GM12878 (cell line): ENCODE data around the gene EXO5. TPM values are rescaled to one million over a fixed set of nuclear protein-coding genes. Genes with fewer than 3 reads are reported as not detected.

Source experiments
- ATAC-seq: fragments of 200-7000 bp; cut with Tn5 transposase; 3 replicates; pipeline ENCODE4 v1.9.1; 2020; ENCODE audit warnings: mild to moderate bottlenecking, moderate library complexity
- BruUV-seq: library from RNA; stranded (reverse); fragments of 400-500 nt; replicated peaks from 2 replicates; lab custom pipeline; 2021; lab: Mats Ljungman, UMichigan
- CTCF ChIA-PET: fragments of 300-600 bp; sonication (Branson Sonifier 250); formaldehyde crosslinking; extraction: SDS; loops from one replicate; lab custom pipeline; 2021; ENCODE audit warnings: inconsistent platforms; lab: Yijun Ruan, JAX
- POLR2A ChIA-PET: fragments of 350-600 bp; formaldehyde crosslinking; extraction: SDS; loops from one replicate; lab custom pipeline; 2021; ENCODE audit warnings: inconsistent platforms; lab: Charles Lee
- RAD21 ChIA-PET: fragments of 300-600 bp; sonication (Branson Sonifier 250); formaldehyde crosslinking; loops from one replicate; lab custom pipeline; 2023; ENCODE audit warnings: antibody characterized with exemption; ENCODE audit not compliant: unreplicated experiment; lab: Charles Lee
- SMC1A ChIA-PET: fragments of 300-600 bp; sonication (Branson Sonifier 250); formaldehyde crosslinking; loops from one replicate; lab custom pipeline; 2023; ENCODE audit not compliant: unreplicated experiment, uncharacterized antibody; lab: Charles Lee
- DNase-seq: peaks from one replicate; pipeline ENCODE4 v3.0.0-alpha.2; 2011; ENCODE audit warnings: low read depth, low spot score
- FAIRE-seq: peaks from 3 replicates; lab custom pipeline; 2011; peaks lifted over from hg19 to GRCh38; lab: Jason Lieb, UNC
- H2AFZ ChIP-seq: 2 replicates; pipeline ENCODE4 v1.6.0; 2011; ENCODE audit warnings: low read depth, low read length, control low read depth; ENCODE audit not compliant: control insufficient read depth
- H3K27ac ChIP-seq: 2 replicates; pipeline ENCODE4 v1.5.1; 2011; ENCODE audit warnings: control low read depth; ENCODE audit not compliant: control insufficient read depth, insufficient read depth
- H3K27me3 ChIP-seq, 2 experiments: replicated peaks in 1 of 2; 2 replicates each; pipeline versions ENCODE4 v1.6.0 to v1.6.1; 2011; ENCODE audit warnings: low read length in 1 of 2; ENCODE audit not compliant: control insufficient read depth in 2 of 2, insufficient read depth in 2 of 2
- H3K36me3 ChIP-seq, 2 experiments: 2 replicates each; pipeline ENCODE4 v1.5.1; 2011; ENCODE audit warnings: low read length in 1 of 2; ENCODE audit not compliant: control insufficient read depth in 2 of 2, insufficient read depth in 2 of 2
- H3K4me1 ChIP-seq: 2 replicates; pipeline ENCODE4 v1.6.1; 2011; ENCODE audit warnings: mild to moderate bottlenecking, low read length, moderate library complexity, mixed read lengths; ENCODE audit not compliant: control insufficient read depth, insufficient read depth
- H3K4me2 ChIP-seq: 2 replicates; pipeline ENCODE4 v1.6.0; 2011; ENCODE audit warnings: control low read depth; ENCODE audit not compliant: control insufficient read depth, insufficient read depth
- H3K4me3 ChIP-seq: fragments of 200-600 bp; sonication (generic); 2 replicates; pipeline ENCODE4 v1.5.1; 2016
- H3K79me2 ChIP-seq: 2 replicates; pipeline ENCODE4 v1.6.0; 2011; ENCODE audit warnings: low read length; ENCODE audit not compliant: control insufficient read depth, insufficient read depth
- H3K9ac ChIP-seq: 2 replicates; pipeline ENCODE4 v1.8.0; 2011; ENCODE audit warnings: low read length, control low read depth, mixed read lengths; ENCODE audit not compliant: control insufficient read depth, insufficient read depth
- H3K9me3 ChIP-seq: replicated peaks from 3 replicates; pipeline ENCODE4 v1.5.1; 2011; ENCODE audit warnings: mild to moderate bottlenecking, low read length; ENCODE audit not compliant: control insufficient read depth, insufficient read depth
- H4K20me1 ChIP-seq: 2 replicates; pipeline ENCODE4 v1.6.0; 2011; ENCODE audit not compliant: control insufficient read depth, insufficient read depth
- ASH2L ChIP-seq: fragments of 300-600, 200-600 bp; sonication (generic); IDR thresholded peaks from 2 replicates; pipeline ENCODE4 v1.6.1; 2017; ENCODE audit warnings: low read depth, mild to moderate bottlenecking, borderline replicate concordance
- CHD2 ChIP-seq: IDR thresholded peaks from 2 replicates; pipeline ENCODE4 v1.6.1; 2011; ENCODE audit warnings: low read depth, low read length, improper control_type of control experiment, borderline replicate concordance
- CREB1 ChIP-seq: IDR thresholded peaks from 2 replicates; pipeline ENCODE4 v1.6.1; 2012; ENCODE audit warnings: low read depth, mild to moderate bottlenecking, inconsistent platforms
- EED ChIP-seq: sonication (generic); IDR thresholded peaks from 2 replicates; pipeline ENCODE4 v1.6.1; 2016; ENCODE audit warnings: antibody characterized with exemption, low read depth
- EGR1 ChIP-seq, 2 experiments: IDR thresholded peaks; 1 replicate in 1 of 2; 2 replicates in 1 of 2; pipeline ENCODE4 v1.6.1; 2011 to 2012; ENCODE audit warnings: low read depth in 2 of 2, low read length in 2 of 2, borderline replicate concordance in 1 of 2, mild to moderate bottlenecking in 1 of 2, moderate library complexity in 1 of 2
- GABPA ChIP-seq: IDR thresholded peaks from 2 replicates; pipeline ENCODE4 v1.6.1; 2014; ENCODE audit warnings: antibody characterized with exemption, low read depth, mild to moderate bottlenecking, inconsistent platforms
- IKZF1 ChIP-seq: fragments of 450-650 bp; conservative IDR thresholded peaks from 2 replicates; pipeline ENCODE4 v1.6.1; 2017; ENCODE audit warnings: antibody characterized with exemption, mild to moderate bottlenecking
- MEF2A ChIP-seq: IDR thresholded peaks from 2 replicates; pipeline ENCODE4 v1.6.1; 2011; ENCODE audit warnings: low read depth, mild to moderate bottlenecking, low read length, moderate library complexity; ENCODE audit not compliant: insufficient read depth
- MXI1 ChIP-seq: fragments of 150-350 bp; IDR thresholded peaks from 2 replicates; pipeline ENCODE4 v1.6.1; 2011; ENCODE audit warnings: low read depth, mild to moderate bottlenecking, inconsistent platforms, low read length, improper control_type of control experiment
- NKRF ChIP-seq: fragments of 450-650 bp; conservative IDR thresholded peaks from 2 replicates; pipeline ENCODE4 v1.6.1; 2017; ENCODE audit warnings: mild to moderate bottlenecking, moderate library complexity
- POU2F2 ChIP-seq: IDR thresholded peaks from 3 replicates; pipeline ENCODE4 v1.6.1; 2011; ENCODE audit warnings: low read depth, mild to moderate bottlenecking, low read length, borderline replicate concordance
- SIX5 ChIP-seq: IDR thresholded peaks from 2 replicates; pipeline ENCODE4 v1.6.1; 2011; ENCODE audit warnings: mild to moderate bottlenecking, low read depth, low read length, moderate library complexity; ENCODE audit not compliant: severe bottlenecking
- SMAD1 ChIP-seq: fragments of 450-650 bp; IDR thresholded peaks from 2 replicates; pipeline ENCODE4 v1.6.1; 2018; ENCODE audit warnings: mild to moderate bottlenecking, low read depth; ENCODE audit not compliant: partially characterized antibody
- TBL1XR1 ChIP-seq: IDR thresholded peaks from 2 replicates; pipeline ENCODE4 v1.6.1; 2012; ENCODE audit warnings: low read depth, low read length, improper control_type of control experiment
- WRNIP1 ChIP-seq: IDR thresholded peaks from 2 replicates; pipeline ENCODE4 v1.6.1; 2011; ENCODE audit warnings: low read depth, low read length, improper control_type of control experiment, borderline replicate concordance
- YBX1 ChIP-seq: fragments of 450-650 bp; IDR thresholded peaks from 2 replicates; pipeline ENCODE4 v1.6.1; 2016; ENCODE audit warnings: antibody characterized with exemption
- YY1 ChIP-seq: IDR thresholded peaks from 2 replicates; pipeline ENCODE4 v1.6.1; 2011; ENCODE audit warnings: low read depth, mild to moderate bottlenecking, low read length
- ZBED1 ChIP-seq: IDR thresholded peaks from 2 replicates; pipeline ENCODE4 v1.6.1; 2016; ENCODE audit warnings: borderline replicate concordance
- ZNF622 ChIP-seq: fragments of 450-650 bp; IDR thresholded peaks from 2 replicates; pipeline ENCODE4 v1.6.1; 2017; ENCODE audit warnings: mild to moderate bottlenecking, inconsistent platforms
- WGBS: methylation state at CpG from one replicate; pipeline ENCODE4 v1.1.6; 2016; ENCODE audit warnings: low lambda C conversion rate; ENCODE audit not compliant: insufficient replicate concordance, insufficient coverage; ENCODE audit errors: missing lambda C conversion rate; 5-methylcytosine and 5-hydroxymethylcytosine counted together
- in situ Hi-C: fragments of 300-500 bp; cut with MboI; formaldehyde crosslinking; loops from 9 replicates; pipeline ENCODE4 v1.14.3; 2018; ENCODE audit warnings: mixed read lengths
- intact Hi-C: fragments of 100-400 bp; cut with micrococcal nuclease; formaldehyde crosslinking; loops from one replicate; pipeline ENCODE4 v1.14.2; 2022; ENCODE audit not compliant: unreplicated experiment
- polyA plus RNA-seq, 11 experiments: library from polyadenylated mRNA; depleted of rRNA in 4 of 11; unstranded in 6 of 11; stranded (reverse) in 5 of 11; fragments of >200 nt; fragmentation: Nextera tagmentation in 4 of 11; fragmentation: Illumina TruSeq in 1 of 11; extraction: Ambion mirVana in 4 of 11; extraction: Trizol in 1 of 11; gene quantifications; 1 replicate in 1 of 11; 2 replicates in 10 of 11; pipeline versions ENCODE4 v1.2.1 to v1.2.3, GENCODE V29; 2011 to 2016; ENCODE audit warnings: inconsistent platforms in 2 of 11, missing spikeins in 2 of 11, low read depth in 1 of 11
- total RNA-seq, 4 experiments: library from RNA; depleted of rRNA in 3 of 4; stranded (reverse); fragments of >200 nt in 3 of 4; fragmentation: Illumina TruSeq in 1 of 4; extraction: Trizol in 1 of 4; gene quantifications; 2 replicates each; pipeline versions ENCODE4 v1.2.1 to v1.2.3, GENCODE V29; 2013 to 2021
- TF ChIP-seq, protein P1 (sequence below): fragments of 450-650 bp; IDR thresholded peaks from 2 replicates; pipeline ENCODE4 v1.6.1; 2016; ENCODE audit warnings: mild to moderate bottlenecking

The EXO5 gene
- total and polyA plus RNA-seq, 10 of the 15 experiments (the other 5 are each of a cell fraction or from before 2014, with no cell fraction given), result 2.1 to 10.1 (median 8.5) TPM

GRCh38 chr1:40476924-40477677 is 31.5 kb upstream of the EXO5 start, which contains the start of gene ZFP69:
Gene ZFP69, plus strand, starts transcription at chr1:40477290. Its CDS starts 2,072 bp downstream, at chr1:40479362.
- Histone ChIP-seq H3K4me2 (peak within 1 kb of the TSS; percentile 81), H3K9me3 (peaks cover 13% of the 10 kb centered on the region; the same call in 2 of the 3 replicates), H3K27me3 (no peaks in the 10 kb centered on the region), H3K4me1 (no peaks in the 10 kb centered on the region), H3K79me2 (no peaks in the 10 kb centered on the region), H3K9ac (peak within 1 kb of the TSS; percentile 71), H4K20me1 (no peaks in the 10 kb centered on the region), H2AFZ (peak within 1 kb of the TSS; percentile 96), H3K36me3 (no peaks in the 10 kb centered on the region), H3K27ac (peak within 1 kb of the TSS; percentile 72), H3K4me3 (peak within 1 kb of the TSS; percentile 83)
- POLR2A ChIA-PET, result no interaction called here
- RAD21 ChIA-PET, result interaction anchor here (0.9 kb wide), 1 partner anchor 55 kb away, joined by 3 read pairs; the partner anchor contains the start of gene ZNF684
- intact Hi-C loops (no loop called here), in situ Hi-C loops (no loop called here)
- WGBS, result under 1% methylated on average over 61 of the region's 65 CpGs
- peak; percentile 96 for ATAC-seq
- peak; percentile 66 for FAIRE-seq
- BruUV-seq, result no TSS peak
- SMC1A ChIA-PET, result no interaction called here
- DNase-seq, result no peak
- CTCF ChIA-PET, result interaction anchor here (0.5 to 3.3 kb wide), 2 partner anchors 55 to 136 kb away, joined by 3 to 18 read pairs; partner anchors contain the start of gene ZNF684
- TF ChIP-seq EGR1 (IDR thresholded peaks at IDR 0.05; ENCODE audit: borderline replicate concordance in 1 of 2, low read depth in 2 of 2, low read length in 2 of 2) (peak in 1 of 2 experiments; percentile 91; a peak in 2 of 3 replicates), CREB1 (no peak), SIX5 (no peak), CHD2 (no peak), ASH2L (0 out of 2 replicates have a peak, but pooled peaks have one; percentile 42), POU2F2 (peak; percentile 34; the same call in 1 of the 3 replicates), IKZF1 (peak; percentile 80), ZNF622 (no peak), MEF2A (no peak), NKRF (peak; percentile 64), YBX1 (no peak), ZBED1 (no peak), EED (no peak), TBL1XR1 (no peak), YY1 (no peak), SMAD1 (no peak), MXI1 (peak; percentile 20; the same call in 1 of the 2 replicates), WRNIP1 (no peak), GABPA (no peak)
- TF ChIP-seq, protein P1, sequence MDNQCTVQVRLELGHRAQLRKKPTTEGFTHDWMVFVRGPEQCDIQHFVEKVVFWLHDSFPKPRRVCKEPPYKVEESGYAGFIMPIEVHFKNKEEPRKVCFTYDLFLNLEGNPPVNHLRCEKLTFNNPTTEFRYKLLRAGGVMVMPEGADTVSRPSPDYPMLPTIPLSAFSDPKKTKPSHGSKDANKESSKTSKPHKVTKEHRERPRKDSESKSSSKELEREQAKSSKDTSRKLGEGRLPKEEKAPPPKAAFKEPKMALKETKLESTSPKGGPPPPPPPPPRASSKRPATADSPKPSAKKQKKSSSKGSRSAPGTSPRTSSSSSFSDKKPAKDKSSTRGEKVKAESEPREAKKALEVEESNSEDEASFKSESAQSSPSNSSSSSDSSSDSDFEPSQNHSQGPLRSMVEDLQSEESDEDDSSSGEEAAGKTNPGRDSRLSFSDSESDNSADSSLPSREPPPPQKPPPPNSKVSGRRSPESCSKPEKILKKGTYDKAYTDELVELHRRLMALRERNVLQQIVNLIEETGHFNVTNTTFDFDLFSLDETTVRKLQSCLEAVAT, result no peak
